GM12864 (cell line): ENCODE measurements around the gene SOWAHB.
A peak's percentile ranks its signal among the peaks of the same experiment; 100 is the strongest.

Source experiments
- DNase-seq: peaks from one replicate; pipeline ENCODE4 v3.0.0-alpha.2; 2011; ENCODE audit warnings: low read depth
- H3K4me3 ChIP-seq: 2 replicates; pipeline ENCODE4 v1.5.1; 2011; ENCODE audit warnings: mild to moderate bottlenecking, low read depth, low read length, control low read depth
- CTCF ChIP-seq: IDR thresholded peaks from 2 replicates; pipeline ENCODE4 v1.5.1; 2011; ENCODE audit warnings: low read depth, mild to moderate bottlenecking, moderate library complexity, low read length, control low read depth, inconsistent platforms; ENCODE audit errors: missing control alignments

The SOWAHB gene

GRCh38 chr4:76904646-76905190, 6.8 kb upstream of the SOWAHB start:
- no peak for TF ChIP-seq CTCF
- no peak overlapping the region for H3K4me3 ChIP-seq
- DNase-seq = no peak

GRCh38 chr4:76902233-76902890, 4.4 kb upstream of the SOWAHB start:
- no peak for DNase-seq
- no peak for TF ChIP-seq CTCF
- H3K4me3 ChIP-seq = no peak overlapping the region

GRCh38 chr4:76898949-76899645, 1.2 kb upstream of the SOWAHB start:
- no peak for TF ChIP-seq CTCF
- no peak for DNase-seq
- H3K4me3 ChIP-seq = no peak overlapping the region

- no peak for TF ChIP-seq CTCF
- no peak for DNase-seq
- peak overlapping the region; percentile 50 for H3K4me3 ChIP-seq
Observed at GRCh38 chr4:76898385-76898692, 395 bp upstream of the SOWAHB start.

- TF ChIP-seq CTCF = no peak
- DNase-seq = no peak
- H3K4me3 ChIP-seq = peak overlapping the region; percentile 50
Observed at GRCh38 chr4:76896614-76897535, 1.1 kb downstream of the SOWAHB start.

- TF ChIP-seq CTCF = no peak
- H3K4me3 ChIP-seq = no peak overlapping the region
- DNase-seq = no peak
Observed at GRCh38 chr4:76896048-76896447, 1.9 kb downstream of the SOWAHB start.
